ENCODE data around the gene BFSP2. TPM values are rescaled to one million over a fixed set of nuclear protein-coding genes. Genes with fewer than 3 reads are reported as not detected.
"Not testable (repeated sequence)": the region's sequence is repeated elsewhere in the genome, so short reads cannot be mapped to it uniquely, and the experiment has no call there.

Gene BFSP2
- total and polyA plus RNA-seq, 2 experiments from 2014 or later, result not detected

DNA sequence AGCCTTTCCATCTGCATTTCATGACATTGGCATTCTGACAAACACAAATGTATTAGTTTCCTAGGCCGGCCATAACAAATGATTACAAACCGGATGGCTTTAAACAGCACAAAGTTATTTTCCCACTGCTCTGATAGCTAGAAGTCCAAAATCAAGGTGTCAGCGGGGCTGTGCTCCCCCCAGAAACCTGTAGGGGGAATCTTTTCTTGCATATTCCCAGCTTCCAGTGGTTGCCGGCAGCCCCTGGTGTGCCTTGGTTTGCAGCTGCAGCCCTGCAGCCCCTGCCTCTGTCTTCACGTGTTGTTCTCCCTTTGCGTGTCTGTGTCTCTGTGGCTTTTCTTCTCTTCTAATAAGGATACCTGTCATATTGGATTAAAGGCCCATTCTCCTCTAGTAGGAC is 94.6 kb downstream of the BFSP2 start:
- in situ Hi-C loops (cut with MboI), result no loop called here
- Histone ChIP-seq H3F3A (ENCODE audit: insufficient read depth) (0 out of 2 replicates have a peak, but pooled peaks cover under 1% of the 10 kb centered on the region), H3K9ac (no peak overlapping the region), H3K79me2 (ENCODE audit: insufficient read depth) (no peaks in the 10 kb centered on the region), H3K9me2 (ENCODE audit: insufficient read depth) (no peaks in the 10 kb centered on the region), H3K36me3 (ENCODE audit: low read depth) (no peaks in the 10 kb centered on the region), H3K4me1 (ENCODE audit: insufficient read depth) (peaks cover under 1% of the 10 kb centered on the region; the same call in 1 of the 2 replicates), H3K4me3 (no peak overlapping the region), H3K4me2 (ENCODE audit: unreplicated experiment) (no peak overlapping the region), H3K9me3 (ENCODE audit: low read depth) (no peaks in the 10 kb centered on the region), H3K27ac (no peak overlapping the region), H4K20me1 (ENCODE audit: insufficient read depth) (no peaks in the 10 kb centered on the region), H2AFZ (no peak overlapping the region), H3K27me3 (replicated peaks; ENCODE audit: insufficient read depth) (no peaks in the 10 kb centered on the region)
- 72 to 75% methylated on average over 6 of the region's 6 CpGs for WGBS, 2 experiments (ENCODE audit: low coverage in 1 of 2, low lambda C conversion rate in 2 of 2, missing lambda C conversion rate in 2 of 2)
- peak; percentile 30 for DNase-seq
- TF ChIP-seq EZH2 (IDR thresholded peaks at IDR 0.05; ENCODE audit: insufficient read depth, poor library complexity, severe bottlenecking) (no peak), EZH2phosphoT487 (IDR thresholded peaks at IDR 0.05; ENCODE audit: insufficient read depth, low read depth) (no peak)

DNA sequence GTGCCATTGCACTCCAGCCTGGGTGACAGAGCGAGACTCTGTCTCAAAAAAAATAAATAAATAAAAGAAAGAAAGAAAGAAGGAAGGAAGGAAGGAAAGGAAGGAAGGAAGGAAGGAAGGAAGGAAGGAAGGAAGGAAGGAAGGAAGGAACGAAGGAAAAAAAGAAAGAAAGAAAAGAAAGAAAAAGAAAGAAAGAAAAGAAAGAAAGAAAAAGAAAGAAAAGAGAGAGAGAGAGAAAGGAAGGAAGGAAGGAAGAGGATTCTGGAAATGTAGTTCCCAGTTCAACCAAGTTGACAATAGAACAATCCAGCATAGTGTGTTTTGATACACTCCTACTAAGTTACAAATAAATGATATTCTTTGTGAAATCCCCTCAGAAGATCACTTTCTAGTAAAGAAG is 102.7 kb downstream of the BFSP2 start:
- H3K9ac ChIP-seq; DNase-seq; H3K9me2 ChIP-seq (ENCODE audit: insufficient read depth); H3K27me3 ChIP-seq (replicated peaks; ENCODE audit: insufficient read depth); H3K4me1 ChIP-seq (ENCODE audit: insufficient read depth); H3K27ac ChIP-seq; H3K9me3 ChIP-seq (ENCODE audit: low read depth); in situ Hi-C loops (cut with MboI); H3F3A ChIP-seq (ENCODE audit: insufficient read depth); H3K36me3 ChIP-seq (ENCODE audit: low read depth); H2AFZ ChIP-seq; H4K20me1 ChIP-seq (ENCODE audit: insufficient read depth); H3K79me2 ChIP-seq (ENCODE audit: insufficient read depth); H3K4me2 ChIP-seq (ENCODE audit: unreplicated experiment); H3K4me3 ChIP-seq: not testable (repeated sequence)
- 61% methylated on average over 2 of the region's 2 CpGs; no CpG with 5 or more reads in 1 of the 2 experiments for WGBS, 2 experiments (ENCODE audit: low coverage in 1 of 2, low lambda C conversion rate in 2 of 2, missing lambda C conversion rate in 2 of 2)

DNA sequence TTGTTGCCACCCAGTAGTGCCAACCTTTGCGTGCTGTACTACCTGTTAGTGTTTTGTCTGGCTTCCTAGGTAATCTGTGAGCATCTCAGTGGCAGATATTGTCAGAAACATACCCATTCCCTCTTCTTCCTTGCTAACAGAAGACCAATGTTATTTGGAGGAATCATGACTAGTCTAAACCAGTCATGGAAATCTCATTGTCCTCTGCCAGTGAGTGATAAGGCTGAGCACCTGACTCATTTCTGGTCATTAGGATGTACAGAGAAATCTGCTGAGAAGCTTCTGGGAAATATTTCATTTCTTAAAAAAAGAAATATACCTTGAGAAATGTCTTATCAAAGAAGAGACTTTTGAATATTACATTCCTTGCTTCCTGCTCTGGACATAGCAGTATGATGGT is 103.6 kb downstream of the BFSP2 start:
- H4K20me1 ChIP-seq (ENCODE audit: insufficient read depth), result no peaks in the 10 kb centered on the region
- no peak overlapping the region for H2AFZ ChIP-seq
- no peaks in the 10 kb centered on the region for H3K79me2 ChIP-seq (ENCODE audit: insufficient read depth)
- WGBS, 2 experiments (ENCODE audit: low coverage in 1 of 2, low lambda C conversion rate in 2 of 2, missing lambda C conversion rate in 2 of 2), result 33 to 48% methylated on average over 1 of the region's 1 CpG
- H3K36me3 ChIP-seq (ENCODE audit: low read depth), result no peaks in the 10 kb centered on the region
- in situ Hi-C loops (cut with MboI), result no loop called here
- H3K4me3 ChIP-seq, result no peak overlapping the region
- TF ChIP-seq EZH2 (IDR thresholded peaks at IDR 0.05; ENCODE audit: insufficient read depth, poor library complexity, severe bottlenecking) (no peak), EZH2phosphoT487 (IDR thresholded peaks at IDR 0.05; ENCODE audit: insufficient read depth, low read depth) (no peak)
- no peaks in the 10 kb centered on the region for H3K4me1 ChIP-seq (ENCODE audit: insufficient read depth)
- no peak overlapping the region for H3K27ac ChIP-seq
- no peaks in the 10 kb centered on the region for H3K9me2 ChIP-seq (ENCODE audit: insufficient read depth)
- no peak overlapping the region for H3K9ac ChIP-seq
- H3K4me2 ChIP-seq (ENCODE audit: unreplicated experiment), result no peak overlapping the region
- no peaks in the 10 kb centered on the region for H3F3A ChIP-seq (ENCODE audit: insufficient read depth)
- no peaks in the 10 kb centered on the region for H3K9me3 ChIP-seq (ENCODE audit: low read depth)
- DNase-seq, result no peak
- H3K27me3 ChIP-seq (replicated peaks; ENCODE audit: insufficient read depth), result no peaks in the 10 kb centered on the region

DNA sequence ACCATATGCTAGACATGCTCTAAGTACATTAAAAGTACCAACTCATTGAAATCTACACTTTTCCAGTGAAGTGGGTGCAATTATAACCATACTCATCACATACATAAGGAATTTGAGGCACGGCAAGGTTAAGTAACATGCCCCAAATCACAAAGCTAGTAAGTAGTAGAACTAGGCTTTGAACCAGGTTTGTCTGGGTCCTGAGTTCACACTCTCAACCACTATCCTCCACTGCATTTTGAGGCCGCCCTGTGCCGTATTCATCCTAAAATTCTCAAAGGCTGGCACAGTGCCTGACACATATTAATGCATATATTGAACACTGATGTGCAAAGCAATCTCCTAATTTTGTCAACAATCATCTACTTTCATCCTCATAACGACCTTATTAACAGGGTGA is 104.9 kb downstream of the BFSP2 start:
- H3K36me3 ChIP-seq (ENCODE audit: low read depth), result no peaks in the 10 kb centered on the region
- H3K79me2 ChIP-seq (ENCODE audit: insufficient read depth), result no peaks in the 10 kb centered on the region
- H3K9me2 ChIP-seq (ENCODE audit: insufficient read depth), result no peaks in the 10 kb centered on the region
- H4K20me1 ChIP-seq (ENCODE audit: insufficient read depth), result no peaks in the 10 kb centered on the region
- H3K27ac ChIP-seq, result no peak overlapping the region
- no peaks in the 10 kb centered on the region for H3K27me3 ChIP-seq (replicated peaks; ENCODE audit: insufficient read depth)
- in situ Hi-C loops (cut with MboI), result no loop called here
- H3K9me3 ChIP-seq (ENCODE audit: low read depth), result no peaks in the 10 kb centered on the region
- H3K4me1 ChIP-seq (ENCODE audit: insufficient read depth), result no peaks in the 10 kb centered on the region
- 56 to 63% methylated on average over 4 of the region's 4 CpGs for WGBS, 2 experiments (ENCODE audit: low coverage in 1 of 2, low lambda C conversion rate in 2 of 2, missing lambda C conversion rate in 2 of 2)
- no peak overlapping the region for H3K9ac ChIP-seq
- no peak overlapping the region for H3K4me3 ChIP-seq
- no peak overlapping the region for H2AFZ ChIP-seq
- no peak for DNase-seq
- TF ChIP-seq EZH2phosphoT487 (IDR thresholded peaks at IDR 0.05; ENCODE audit: insufficient read depth, low read depth), result no peak
- no peak for TF ChIP-seq EZH2 (IDR thresholded peaks at IDR 0.05; ENCODE audit: insufficient read depth, poor library complexity, severe bottlenecking)
- no peak overlapping the region for H3K4me2 ChIP-seq (ENCODE audit: unreplicated experiment)
- no peaks in the 10 kb centered on the region for H3F3A ChIP-seq (ENCODE audit: insufficient read depth)

DNA sequence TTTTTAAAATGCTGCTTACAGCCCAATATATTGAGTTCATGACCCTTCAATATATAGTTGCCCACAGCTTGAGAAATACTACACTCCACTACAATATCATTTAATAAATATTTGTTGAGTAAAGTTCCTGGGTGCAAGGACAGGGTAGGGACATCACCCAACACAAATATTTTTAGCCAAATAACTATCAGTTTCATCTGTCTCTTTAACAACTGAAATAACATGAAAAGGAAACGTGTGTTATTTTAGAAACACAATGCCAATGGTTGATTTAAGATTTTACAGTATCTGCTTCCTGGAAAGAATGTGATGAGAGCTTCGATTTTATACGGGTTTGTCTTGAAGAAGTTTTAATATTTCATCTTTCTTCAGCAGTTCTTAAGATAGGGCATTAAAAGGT is 106.0 kb downstream of the BFSP2 start:
- Histone ChIP-seq H3K27me3 (replicated peaks; ENCODE audit: insufficient read depth) (no peaks in the 10 kb centered on the region), H3K27ac (no peak overlapping the region), H3K4me1 (ENCODE audit: insufficient read depth) (no peaks in the 10 kb centered on the region), H3K4me3 (no peak overlapping the region), H3K79me2 (ENCODE audit: insufficient read depth) (no peaks in the 10 kb centered on the region), H3K9me3 (ENCODE audit: low read depth) (no peaks in the 10 kb centered on the region), H3F3A (ENCODE audit: insufficient read depth) (no peaks in the 10 kb centered on the region), H2AFZ (no peak overlapping the region), H4K20me1 (ENCODE audit: insufficient read depth) (no peaks in the 10 kb centered on the region), H3K36me3 (ENCODE audit: low read depth) (no peaks in the 10 kb centered on the region), H3K9ac (no peak overlapping the region), H3K9me2 (ENCODE audit: insufficient read depth) (no peaks in the 10 kb centered on the region), H3K4me2 (ENCODE audit: unreplicated experiment) (no peak overlapping the region)
- DNase-seq, result no peak
- 11 to 17% methylated on average over 3 of the region's 3 CpGs for WGBS, 2 experiments (ENCODE audit: low coverage in 1 of 2, low lambda C conversion rate in 2 of 2, missing lambda C conversion rate in 2 of 2)
- in situ Hi-C loops (cut with MboI), result no loop called here
- TF ChIP-seq EZH2 (IDR thresholded peaks at IDR 0.05; ENCODE audit: insufficient read depth, poor library complexity, severe bottlenecking), result no peak
- no peak for TF ChIP-seq EZH2phosphoT487 (IDR thresholded peaks at IDR 0.05; ENCODE audit: insufficient read depth, low read depth)

Measured in GM23248 (cell line).